Fibroblast of skin of left quadriceps (primary cell): Measurements from ENCODE around the gene MAP1A.

Source experiments
- DNase-seq, 2 experiments: peaks; one replicate each; pipeline ENCODE4 v3.0.0-alpha.2; 2013; ENCODE audit warnings: low read depth in 2 of 2

Gene MAP1A

DNA sequence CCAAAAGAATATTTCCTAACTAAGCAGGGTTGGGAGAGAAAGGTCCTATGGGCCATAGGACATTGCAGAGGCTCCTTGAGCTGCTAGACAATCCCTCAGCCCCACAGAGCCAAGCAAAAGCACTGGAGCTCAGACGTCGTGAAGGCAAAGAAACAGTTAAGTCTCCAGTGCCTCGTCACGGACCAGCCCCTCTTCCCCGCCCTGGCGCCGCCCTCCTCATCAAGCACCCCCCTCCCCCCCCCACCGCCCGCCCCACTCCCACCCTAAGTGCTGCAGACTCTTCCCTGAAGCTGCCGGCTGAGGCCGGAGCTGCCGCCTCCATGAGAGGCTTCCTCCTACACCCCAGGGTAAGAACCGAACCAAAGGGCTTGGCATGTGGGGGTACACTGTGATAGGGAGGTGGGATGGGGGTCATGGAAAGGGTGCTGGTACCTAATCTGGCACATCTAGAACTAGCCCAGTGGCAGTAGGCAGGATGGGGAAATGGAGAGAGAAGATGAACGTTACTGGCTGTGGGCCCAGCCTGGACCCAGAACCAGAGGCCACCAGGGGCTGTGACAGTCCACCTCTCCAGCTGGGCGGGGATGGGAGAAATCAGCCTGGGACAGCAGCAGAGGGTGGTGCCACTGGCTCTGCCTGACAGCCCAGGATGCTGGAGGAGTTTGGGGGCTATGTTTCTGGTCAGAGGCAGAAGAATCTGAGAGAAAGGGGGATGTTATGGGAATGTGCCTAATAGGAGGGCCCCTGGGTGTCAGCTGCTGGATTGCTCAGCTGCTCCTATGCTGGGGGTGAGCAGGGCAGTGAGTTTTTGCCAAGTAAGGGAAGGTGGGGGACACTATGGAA lies at the start of gene MAP1A:
MAP1A (plus strand) TSS at position 255 of the 843 bp plus-strand sequence. CDS start 3,866 bp downstream, outside the sequence.
- DNase-seq: peak; percentile 46 to 56

DNA sequence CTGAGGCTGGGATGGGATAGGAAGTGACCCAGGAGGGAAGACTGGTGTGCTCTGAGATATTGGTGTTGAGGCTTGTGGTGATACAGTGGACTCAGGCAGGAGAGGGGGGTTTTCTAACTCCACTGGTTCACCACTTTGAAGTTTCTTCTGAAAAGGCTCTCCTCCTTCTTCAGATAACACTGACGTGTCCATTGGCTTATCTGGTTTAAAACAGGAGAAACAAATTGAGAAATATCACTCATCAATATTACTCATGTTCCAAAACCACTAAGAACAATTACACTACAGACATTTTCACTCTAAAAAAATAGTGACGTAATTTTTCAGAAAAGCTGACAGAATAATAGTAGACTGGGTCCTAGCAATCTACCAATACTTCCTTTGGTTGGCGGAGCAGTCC lies 47.5 kb upstream of the MAP1A start:
- DNase-seq: no peak

DNA sequence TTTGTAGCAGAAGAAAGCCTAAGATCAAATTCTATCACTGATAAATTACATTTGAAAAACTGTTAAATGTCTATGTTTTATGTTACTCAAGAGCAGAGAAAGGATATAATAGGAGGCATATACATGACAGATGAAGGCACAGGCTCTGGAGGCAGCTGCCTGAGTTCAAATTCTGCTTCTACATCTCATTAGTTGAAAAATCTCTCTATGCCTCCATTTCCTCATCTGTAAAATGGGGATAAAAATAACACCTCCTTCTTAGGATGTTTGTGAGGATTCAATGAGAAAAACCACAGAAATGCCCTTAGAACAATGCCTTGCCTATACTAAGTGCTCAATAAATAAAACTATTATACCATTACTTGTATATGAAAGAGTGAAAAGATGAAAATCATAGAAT lies 45.4 kb upstream of the MAP1A start:
- DNase-seq: no peak

DNA sequence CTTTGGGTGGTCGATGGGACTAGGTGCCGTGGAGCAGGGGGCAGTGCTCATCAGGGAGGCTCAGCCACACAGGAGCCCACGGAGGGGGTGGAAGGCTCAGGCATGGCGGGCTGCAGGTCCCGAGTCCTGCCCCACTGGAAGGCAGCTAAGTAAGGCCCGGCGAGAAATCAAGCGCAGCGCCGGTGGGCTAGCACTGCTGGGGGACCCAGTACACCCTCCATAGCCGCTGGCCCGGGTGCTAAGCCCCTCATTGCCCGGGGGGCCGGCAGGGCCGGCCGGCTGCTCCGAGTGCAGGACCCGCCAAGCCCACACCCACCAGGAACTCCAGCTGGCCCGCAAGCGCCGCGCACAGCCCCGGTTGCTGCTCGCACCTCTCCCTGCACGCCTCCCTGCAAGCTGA lies 43.5 kb upstream of the MAP1A start:
- DNase-seq: no peak

DNA sequence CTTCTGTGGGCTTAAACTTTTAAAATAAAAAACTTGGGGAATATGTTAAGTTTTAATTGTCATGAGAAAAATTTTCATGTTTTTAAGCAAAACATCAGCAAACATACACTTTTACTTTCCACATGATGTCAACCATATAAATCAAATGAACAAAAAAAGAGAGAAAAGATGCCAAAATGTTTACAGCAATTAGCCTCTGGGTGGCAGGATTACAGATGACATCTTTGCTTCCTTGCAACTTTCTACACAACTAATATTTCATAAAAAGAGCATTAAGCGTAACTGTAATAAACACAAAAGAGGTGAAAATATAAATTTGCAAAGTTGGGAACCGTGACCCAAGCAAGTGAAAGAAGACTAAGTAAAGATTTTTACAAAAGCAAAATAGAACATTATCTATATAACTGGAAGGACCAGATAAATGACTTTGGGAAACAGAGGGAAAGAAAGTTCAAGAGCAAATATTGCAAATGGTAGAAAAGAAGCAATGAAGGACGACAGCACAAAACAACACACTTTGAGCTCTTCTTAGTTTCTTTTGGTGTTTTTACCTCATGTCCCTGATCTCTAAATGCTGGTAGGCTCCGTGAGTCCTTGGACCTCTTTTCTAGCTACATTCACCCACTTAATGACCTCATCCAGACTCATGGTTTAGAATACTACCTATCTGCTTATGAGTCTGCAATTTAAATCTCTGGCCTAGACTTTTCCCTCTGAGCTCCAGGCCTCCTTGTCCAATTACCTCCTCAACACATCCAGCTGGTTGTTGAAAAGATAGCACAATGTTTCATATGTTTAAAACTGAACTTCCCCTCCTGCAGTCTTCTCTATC lies 33.9 kb upstream of the MAP1A start:
- DNase-seq: no peak

DNA sequence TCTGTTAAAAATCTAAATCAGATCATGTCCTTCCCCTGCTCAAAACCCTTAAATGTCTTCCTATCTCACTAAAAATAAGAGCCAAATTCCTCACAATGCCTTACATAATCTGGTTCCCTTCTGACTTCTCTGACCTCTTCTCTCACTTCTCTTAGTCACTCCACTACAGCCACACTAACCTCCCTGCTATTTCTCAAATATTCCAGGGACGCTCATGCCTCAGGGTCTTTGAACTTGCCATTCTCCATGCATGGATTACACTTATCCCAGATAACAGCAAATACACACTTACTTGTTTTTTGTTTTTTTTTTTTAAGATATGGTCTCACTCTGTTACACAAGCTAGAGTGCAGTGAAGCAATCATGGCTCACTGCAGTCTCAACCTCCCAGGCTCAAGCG lies 33.0 kb upstream of the MAP1A start:
- no peak for DNase-seq

DNA sequence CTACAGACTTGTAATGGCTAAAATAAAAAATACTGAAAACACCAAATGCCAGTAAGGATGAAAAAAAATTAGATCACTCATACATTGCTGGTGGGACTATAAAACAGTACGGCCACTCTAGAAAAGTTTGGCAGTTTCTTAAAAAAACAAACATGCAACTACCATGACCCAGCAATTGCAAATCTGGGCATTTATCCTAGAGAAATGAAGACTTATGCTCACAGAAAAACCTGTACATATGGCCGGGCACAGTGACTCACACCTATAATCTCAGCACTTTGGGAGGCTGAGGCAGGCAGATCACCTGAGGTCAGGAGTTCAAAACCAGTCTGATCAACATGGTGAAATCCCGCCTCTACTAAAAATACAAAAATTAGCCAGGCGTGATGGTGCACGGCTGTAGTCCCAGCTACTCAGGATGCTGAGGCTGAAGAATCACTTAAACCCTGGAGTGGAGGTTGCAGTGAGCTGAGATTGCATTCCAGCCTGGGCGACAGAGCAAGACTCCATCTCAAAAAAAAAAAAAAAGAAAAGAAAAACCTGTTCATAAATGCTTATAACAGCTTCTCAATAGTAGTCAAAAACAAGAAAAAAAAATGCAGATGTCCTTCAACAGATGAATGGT lies 30.0 kb upstream of the MAP1A start:
- DNase-seq: no peak

DNA sequence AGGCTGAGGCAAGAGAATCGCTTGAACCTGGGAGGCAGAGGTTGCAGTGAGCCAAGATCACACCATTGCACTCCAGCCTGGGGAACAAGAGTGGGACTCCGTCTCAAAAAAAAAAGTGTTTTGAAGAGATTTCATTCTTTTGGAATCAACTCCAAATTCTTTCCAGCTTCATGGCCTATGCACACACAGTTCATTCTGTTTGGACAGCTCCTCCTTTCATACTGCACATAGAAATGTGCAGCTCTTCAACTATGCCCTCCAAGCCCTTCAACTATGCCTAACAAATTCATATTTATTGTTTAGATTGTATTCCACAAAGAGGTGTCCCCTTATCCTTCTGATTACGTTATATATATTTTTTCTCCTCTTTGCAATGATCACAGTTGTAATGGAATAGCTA lies 28.6 kb upstream of the MAP1A start:
- no peak for DNase-seq

DNA sequence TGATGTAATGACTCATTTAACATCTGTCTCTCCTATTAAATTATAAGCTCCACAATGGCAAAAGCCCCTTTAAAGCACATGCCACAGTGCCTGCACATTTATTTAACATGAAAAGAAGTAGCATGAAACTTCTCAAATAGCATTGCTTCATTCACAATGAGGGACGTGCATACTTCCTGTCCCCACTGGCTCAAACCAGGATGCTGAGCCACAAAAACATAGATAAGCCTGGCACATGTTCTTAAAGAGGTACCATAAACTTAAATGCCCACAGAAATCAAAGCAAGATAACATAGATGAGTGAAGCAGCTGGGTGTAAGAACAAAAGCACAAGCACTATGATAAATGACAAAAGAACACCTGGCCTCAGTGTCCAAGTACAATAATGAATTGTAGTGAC lies 28.2 kb upstream of the MAP1A start:
- no peak for DNase-seq

DNA sequence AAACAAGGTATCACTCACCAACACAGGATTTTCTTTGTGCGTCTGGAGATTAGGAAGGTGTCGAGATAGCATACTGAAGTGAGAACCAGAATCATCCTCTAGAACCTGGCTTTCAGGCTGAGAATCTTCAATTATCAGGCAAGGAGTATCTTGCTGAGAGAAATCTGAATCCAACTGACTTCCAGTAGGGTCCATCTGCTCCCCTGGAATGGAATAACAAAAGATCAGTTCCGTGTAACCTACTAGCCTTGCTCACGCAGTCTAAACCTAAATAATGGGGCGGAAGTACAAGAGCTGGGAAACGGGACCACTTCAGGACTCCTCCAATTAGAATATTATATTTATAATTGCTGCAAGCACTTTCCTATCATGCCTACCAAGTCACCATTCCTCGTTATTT lies 25.1 kb upstream of the MAP1A start:
- no peak for DNase-seq

DNA sequence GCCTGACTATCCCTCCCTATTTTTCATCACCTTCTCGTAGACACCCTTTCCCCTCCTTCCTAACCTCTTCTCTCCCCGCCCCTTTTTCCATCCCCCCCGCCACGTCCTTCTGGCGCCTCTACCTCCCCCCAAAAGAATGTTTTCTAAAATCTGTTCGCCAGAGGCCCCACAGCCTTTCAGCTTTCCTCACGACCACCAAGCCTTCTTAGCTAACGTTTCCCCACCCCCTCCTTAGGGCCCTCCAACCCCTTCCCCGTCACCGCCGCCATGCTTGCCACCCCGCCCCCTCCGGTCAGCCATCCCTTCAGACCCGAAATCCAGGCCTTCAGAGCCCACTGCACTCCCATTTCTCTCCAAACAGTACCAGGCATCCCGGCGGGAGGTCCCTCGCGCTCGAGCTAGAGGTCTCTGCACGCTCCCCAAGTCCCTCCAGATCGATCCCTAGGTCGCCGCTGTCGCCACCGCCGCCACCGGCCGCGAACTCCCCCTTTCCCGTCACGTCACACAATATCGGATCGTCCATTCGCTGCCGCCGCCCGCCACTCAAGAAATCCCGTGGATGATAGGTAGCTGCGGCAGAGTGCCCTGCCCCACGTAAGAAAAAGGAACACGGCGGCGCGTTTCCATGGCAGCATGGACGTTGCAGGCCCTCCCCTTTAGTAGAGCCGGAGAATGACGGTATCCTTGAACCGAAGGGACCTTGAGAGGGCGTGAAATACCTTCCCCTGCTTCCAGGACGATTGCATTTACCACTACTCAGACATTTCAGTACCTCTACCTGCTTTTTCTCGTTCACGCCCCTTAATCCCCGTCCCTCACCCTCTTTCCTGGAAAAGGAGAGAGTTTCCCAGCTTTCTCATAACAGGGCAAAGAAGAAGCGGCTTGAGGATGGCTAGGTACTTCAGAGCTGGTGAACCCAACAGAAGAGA lies 24.5 kb upstream of the MAP1A start, which contains the start of gene TP53BP1:
TP53BP1 (minus strand) TSS at position 484 of the 929 bp plus-strand sequence; CDS start at position 371, 113 bp downstream.
- DNase-seq: peak; percentile 85 to 88

DNA sequence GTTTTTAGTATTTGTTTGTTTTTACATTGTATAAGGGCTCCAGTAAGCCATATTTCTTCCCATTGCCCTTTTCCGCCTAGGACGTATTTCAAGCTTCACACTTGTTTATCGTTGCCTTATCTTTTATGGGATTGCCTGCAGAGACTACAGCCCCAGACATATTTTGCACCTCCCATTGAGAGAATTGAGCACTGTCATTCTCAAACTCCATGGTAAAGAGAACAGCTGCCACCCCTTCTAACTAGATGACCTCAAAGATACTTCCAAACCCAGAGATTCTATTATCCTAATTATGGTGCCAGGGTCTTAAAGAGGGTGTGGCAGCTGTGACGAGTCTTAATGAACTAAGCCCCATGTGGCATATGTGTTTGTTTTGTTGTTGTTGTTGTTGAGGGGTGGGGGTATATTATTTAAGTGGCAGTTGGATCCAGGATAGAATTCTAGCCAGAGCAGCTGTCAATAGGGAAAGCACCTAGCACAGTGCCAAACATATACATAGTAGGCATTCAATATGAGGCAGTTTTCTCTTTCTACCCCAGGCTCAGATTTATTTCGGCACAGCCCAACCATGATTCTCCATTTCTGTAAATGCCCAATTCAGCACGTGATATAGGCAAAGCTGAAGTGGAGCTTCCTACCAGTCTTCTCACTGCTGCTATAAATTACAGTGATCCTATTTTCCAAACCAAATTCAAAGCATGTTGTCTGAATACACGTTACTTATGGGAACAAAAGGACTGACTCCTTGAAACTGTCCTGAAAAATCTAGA lies 23.5 kb upstream of the MAP1A start:
- no peak for DNase-seq

DNA sequence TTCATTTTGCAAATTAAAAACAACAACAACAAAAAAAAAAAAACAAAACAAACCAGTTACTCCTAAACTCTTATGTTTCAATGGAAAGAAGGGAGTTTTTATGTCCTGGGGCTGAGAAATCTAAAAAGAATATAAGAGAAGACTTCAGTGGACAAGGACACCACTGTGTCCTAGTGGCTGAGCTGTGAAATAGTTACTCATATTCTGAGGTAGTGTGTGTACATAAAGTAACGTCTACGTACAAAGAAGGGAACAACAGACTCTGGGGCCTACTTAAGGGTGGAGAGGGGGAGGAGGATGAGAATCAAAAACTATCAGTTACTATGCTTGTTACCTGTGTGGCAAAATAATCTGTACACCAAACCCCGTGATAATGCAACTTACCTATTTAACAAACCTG lies 18.4 kb upstream of the MAP1A start:
- DNase-seq: no peak

DNA sequence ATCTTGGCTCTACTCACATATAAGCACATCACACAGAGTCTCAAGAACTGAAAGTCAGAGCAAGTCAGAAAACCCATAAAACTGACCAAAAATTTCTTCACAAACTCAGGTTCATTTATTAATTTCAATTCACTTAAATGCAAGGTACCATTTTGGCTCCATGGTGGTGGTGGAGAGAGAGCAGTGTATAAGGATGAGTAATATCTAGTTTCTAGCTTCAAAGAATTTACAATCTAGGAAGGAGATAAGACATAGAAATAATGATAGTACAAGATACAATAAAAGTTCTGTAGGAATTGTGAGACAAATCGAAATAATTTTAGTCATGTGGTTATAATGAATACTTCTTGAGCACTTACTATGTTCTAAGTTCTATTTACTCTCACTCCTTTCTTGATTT lies 17.8 kb upstream of the MAP1A start:
- DNase-seq: no peak

DNA sequence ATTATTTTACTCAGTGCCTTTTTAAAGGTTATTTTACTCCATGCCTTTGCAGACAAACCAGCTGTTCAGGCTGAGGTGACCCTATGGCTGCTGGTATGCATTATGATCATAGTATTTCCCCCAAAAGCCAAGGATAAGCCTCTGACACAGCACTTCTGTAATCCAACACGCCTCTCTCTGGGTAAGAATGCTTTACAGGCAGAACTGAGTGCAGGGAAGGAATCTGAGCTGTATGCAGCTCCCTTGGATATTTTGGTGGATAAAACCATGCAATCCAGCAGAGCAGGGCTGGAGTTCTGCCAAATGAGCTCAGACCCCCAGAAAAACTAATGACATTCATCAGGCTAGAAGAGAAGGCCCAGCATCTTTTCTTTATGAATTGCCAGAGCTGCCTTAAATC lies 11.7 kb upstream of the MAP1A start:
- peak; percentile 88 to 89 for DNase-seq

DNA sequence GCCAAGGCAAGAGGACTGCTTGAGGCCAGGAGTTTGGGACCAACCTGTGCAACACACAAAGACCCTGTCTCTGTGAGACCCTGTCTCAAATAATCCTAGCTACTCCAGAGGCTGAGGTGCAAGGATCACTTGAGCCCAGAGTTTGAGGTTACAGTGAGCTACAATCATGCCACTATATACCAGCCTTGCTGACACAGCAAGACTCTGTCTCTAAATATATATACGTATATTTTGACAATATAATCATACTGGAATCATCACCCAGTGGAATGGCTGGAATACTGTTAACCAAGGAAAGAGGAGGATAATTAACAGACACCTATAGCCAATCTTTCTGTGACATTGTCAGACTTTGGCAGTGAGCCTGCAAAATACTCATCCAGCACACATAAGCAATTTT lies 9.0 kb upstream of the MAP1A start:
- DNase-seq: no peak

DNA sequence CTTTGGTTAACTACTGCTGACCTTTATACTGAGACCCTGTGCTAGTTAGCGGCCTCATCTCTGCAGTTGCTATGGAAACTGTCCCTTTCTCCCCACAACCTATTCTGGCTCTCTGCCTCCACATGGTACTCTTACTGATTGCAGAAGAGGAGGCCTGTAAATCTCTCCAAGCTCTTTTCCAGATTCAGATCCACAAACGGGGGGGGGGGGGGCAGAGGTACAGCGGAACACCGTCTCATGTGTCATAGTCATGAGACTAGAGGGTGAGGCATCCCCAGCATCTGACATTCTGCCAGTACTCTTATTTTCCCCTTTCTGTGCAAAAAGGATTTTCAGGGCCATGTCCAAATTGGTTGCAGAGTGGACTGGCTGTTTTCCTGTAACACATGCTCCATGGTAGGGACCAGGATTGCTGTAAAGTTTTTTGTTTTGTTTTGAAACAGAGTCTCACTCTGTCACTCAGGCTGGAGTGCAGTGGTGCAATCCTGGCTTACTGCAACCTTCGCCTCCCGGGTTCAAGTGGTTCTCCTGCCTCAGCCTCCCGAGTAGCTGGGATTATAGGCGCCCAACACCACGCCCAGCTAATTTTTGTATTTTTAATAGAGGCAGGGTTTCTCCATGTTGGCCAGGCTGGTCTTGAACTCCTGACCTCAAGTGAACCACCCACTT lies 8.3 kb upstream of the MAP1A start:
- DNase-seq: no peak

DNA sequence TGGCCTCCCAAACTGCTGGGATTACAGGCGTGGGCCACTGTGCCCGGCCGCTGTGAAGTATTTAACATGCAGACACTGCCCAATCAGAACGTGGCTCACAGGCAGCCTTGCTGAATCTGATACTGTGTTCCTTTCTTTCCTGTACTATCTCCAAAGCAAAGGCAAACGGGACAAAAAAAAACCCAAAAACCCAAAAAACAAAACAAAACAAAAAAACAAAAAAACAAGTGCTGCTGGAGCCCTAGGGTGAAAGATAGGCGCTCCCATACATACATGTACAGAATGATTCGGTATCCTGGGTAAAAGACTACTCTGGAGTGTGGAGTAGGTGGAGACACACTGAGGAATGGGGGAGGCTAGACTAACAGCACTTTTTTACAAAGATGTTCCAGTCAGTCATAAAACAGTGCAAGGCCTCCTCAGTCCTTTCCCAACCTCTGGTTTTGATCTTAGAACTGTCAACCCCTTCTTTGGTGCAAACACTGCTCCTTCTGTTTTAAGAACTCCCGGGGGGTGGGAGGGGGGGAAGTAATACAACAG lies 7.7 kb upstream of the MAP1A start:
- DNase-seq: no peak

DNA sequence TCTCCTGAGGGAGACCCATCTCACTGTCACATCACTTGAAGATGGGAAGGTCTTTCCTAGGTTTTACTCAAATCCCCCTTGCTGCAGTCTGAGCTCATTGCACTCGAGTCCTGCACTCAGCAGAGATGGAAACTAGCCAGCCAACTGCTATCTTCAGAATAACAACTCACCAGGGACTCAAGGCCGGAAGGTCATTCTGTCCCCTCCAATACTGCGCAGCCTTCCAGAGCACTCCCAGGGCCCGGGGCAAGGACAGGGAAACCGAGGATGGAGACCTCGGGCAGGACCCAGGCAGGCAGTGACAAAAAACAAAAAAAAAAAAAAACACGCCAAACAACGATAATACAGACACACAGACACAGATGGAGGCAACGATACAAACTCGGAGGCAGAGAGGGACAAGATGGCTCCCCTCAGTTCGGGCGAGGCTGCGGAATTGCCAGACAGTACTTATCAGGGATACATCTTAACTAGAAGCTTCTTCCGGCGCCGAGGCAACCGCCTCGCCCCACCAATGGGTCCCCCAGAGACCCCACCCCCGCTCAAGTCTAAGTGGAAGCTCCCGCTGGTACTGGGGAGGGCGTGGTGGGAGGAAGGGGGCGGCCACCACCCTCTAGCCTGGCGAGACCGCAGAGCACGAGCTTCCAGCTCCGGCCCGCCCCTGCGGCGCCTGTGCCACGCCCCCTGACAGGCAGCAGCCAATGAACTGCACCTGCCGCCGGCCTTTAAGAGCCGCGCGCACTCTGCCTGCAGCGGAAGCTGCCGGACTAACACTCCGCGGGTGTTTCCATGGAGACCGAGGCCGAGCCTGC lies 7.0 kb upstream of the MAP1A start:
- peak; percentile 96 for DNase-seq
